SK-N-SH treated with all-trans-retinoic acid at 6 μM for 48 hours (cell line): ENCODE measurements around the gene GPRIN2.

Experiments
- ATAC-seq: fragments of 200-7000 bp; cut with Tn5 transposase; 3 replicates; pipeline ENCODE4 v1.9.1; 2020; ENCODE audit warnings: mild to moderate bottlenecking, moderate library complexity
- ARNTL ChIP-seq: fragments of 450-650 bp; formaldehyde crosslinking; IDR thresholded peaks from 2 replicates; pipeline ENCODE4 v1.5.0; 2020; ENCODE audit warnings: low read depth, mild to moderate bottlenecking, moderate library complexity, borderline replicate concordance
- BACH2 ChIP-seq: fragments of 250-450 bp; sonication (Bioruptor Pico); IDR thresholded peaks from 2 replicates; pipeline ENCODE4 v1.9.0; 2021; ENCODE audit warnings: mild to moderate bottlenecking, borderline replicate concordance
- CREB5 ChIP-seq: fragments of 250-450 bp; sonication (Bioruptor Pico); IDR thresholded peaks from 2 replicates; pipeline ENCODE4 v1.5.1; 2020; ENCODE audit warnings: low read depth, mild to moderate bottlenecking, moderate library complexity
- CSRNP3 ChIP-seq: fragments of 250-450 bp; sonication (Bioruptor Pico); IDR thresholded peaks from 2 replicates; pipeline ENCODE4 v1.5.1; 2021; ENCODE audit warnings: mild to moderate bottlenecking, moderate library complexity
- ESRRG ChIP-seq: fragments of 250-450 bp; sonication (Bioruptor Pico); IDR thresholded peaks from 2 replicates; pipeline ENCODE4 v1.6.1; 2021; ENCODE audit warnings: mild to moderate bottlenecking
- GLIS3 ChIP-seq: fragments of 250-450 bp; sonication (Bioruptor Pico); IDR thresholded peaks from 2 replicates; pipeline ENCODE4 v1.5.0; 2020; ENCODE audit warnings: mild to moderate bottlenecking, moderate library complexity
- ISL1 ChIP-seq: fragments of 250-450 bp; sonication (Bioruptor Pico); IDR thresholded peaks from 2 replicates; pipeline ENCODE4 v2.1.2; 2022; ENCODE audit warnings: mild to moderate bottlenecking, moderate library complexity
- OSR1 ChIP-seq: fragments of 250-450 bp; sonication (Bioruptor Pico); IDR thresholded peaks from 2 replicates; pipeline ENCODE4 v1.8.0; 2022; ENCODE audit warnings: moderate library complexity, mild to moderate bottlenecking, inconsistent platforms
- PATZ1 ChIP-seq: fragments of 250-450 bp; sonication (Bioruptor Pico); IDR thresholded peaks from 2 replicates; pipeline ENCODE4 v1.8.0; 2020; ENCODE audit warnings: mild to moderate bottlenecking, moderate library complexity, borderline replicate concordance
- POU6F1 ChIP-seq: fragments of 250-450 bp; sonication (Bioruptor Pico); IDR thresholded peaks from 2 replicates; pipeline ENCODE4 v1.8.0; 2021; ENCODE audit warnings: low read depth, mild to moderate bottlenecking, moderate library complexity, borderline replicate concordance
- PPARA ChIP-seq: fragments of 250-450 bp; sonication (Bioruptor Pico); IDR thresholded peaks from 2 replicates; pipeline ENCODE4 v1.5.0; 2020; ENCODE audit warnings: mild to moderate bottlenecking, borderline replicate concordance
- RARB ChIP-seq: fragments of 250-450 bp; sonication (Bioruptor Pico); IDR thresholded peaks from 2 replicates; pipeline ENCODE4 v1.8.0; 2021; ENCODE audit warnings: mild to moderate bottlenecking, moderate library complexity
- TCF4 ChIP-seq: fragments of 250-450 bp; sonication (Bioruptor Pico); IDR thresholded peaks from 2 replicates; pipeline ENCODE4 v1.8.0; 2021; ENCODE audit warnings: mild to moderate bottlenecking, moderate library complexity, borderline replicate concordance
- TOX ChIP-seq: fragments of 250-450 bp; sonication (Bioruptor Pico); IDR thresholded peaks from 2 replicates; pipeline ENCODE4 v1.8.0; 2021; ENCODE audit warnings: mild to moderate bottlenecking, moderate library complexity, borderline replicate concordance
- ZC3H10 ChIP-seq: fragments of 250-450 bp; sonication (Bioruptor Pico); IDR thresholded peaks from 2 replicates; pipeline ENCODE4 v1.5.1; 2021; ENCODE audit warnings: mild to moderate bottlenecking, moderate library complexity
- ZFP3 ChIP-seq: fragments of 250-450 bp; sonication (Bioruptor Pico); IDR thresholded peaks from 2 replicates; pipeline ENCODE4 v1.5.0; 2020; ENCODE audit warnings: mild to moderate bottlenecking, moderate library complexity
- ZFP30 ChIP-seq: fragments of 450-650 bp; formaldehyde crosslinking; IDR thresholded peaks from 2 replicates; pipeline ENCODE4 v1.5.0; 2022; ENCODE audit warnings: mild to moderate bottlenecking, moderate library complexity
- ZNF70 ChIP-seq: fragments of 450-650 bp; formaldehyde crosslinking; IDR thresholded peaks from 2 replicates; pipeline ENCODE4 v1.5.0; 2020; ENCODE audit warnings: mild to moderate bottlenecking, moderate library complexity

Gene GPRIN2

GRCh38 chr10:46553238-46554049 is 3.0 kb downstream of the GPRIN2 start:
- ATAC-seq, result no peak
- TF ChIP-seq GLIS3 (CRISPR knock-in tag) (no peak), PATZ1 (CRISPR knock-in tag) (no peak), BACH2 (CRISPR knock-in tag) (no peak)

- no peak for ATAC-seq
- no peak for TF ChIP-seq PPARA (CRISPR knock-in tag)
- TF ChIP-seq ZFP3, result no peak
- TF ChIP-seq POU6F1 (CRISPR knock-in tag), result no peak
- no peak for TF ChIP-seq ISL1
- TF ChIP-seq TOX (CRISPR knock-in tag), result no peak
- TF ChIP-seq OSR1 (CRISPR knock-in tag), result no peak
- no peak for TF ChIP-seq TCF4
- no peak for TF ChIP-seq RARB (CRISPR knock-in tag)
- TF ChIP-seq ZC3H10 (CRISPR knock-in tag), result no peak
- TF ChIP-seq PATZ1 (CRISPR knock-in tag), result no peak
These were observed 3.8 kb downstream of the GPRIN2 start for GRCh38 chr10:46552526-46553237.

GRCh38 chr10:46551701-46552525 is 4.5 kb downstream of the GPRIN2 start:
- TF ChIP-seq RARB (CRISPR knock-in tag) (no peak), TCF4 (no peak), CREB5 (no peak)
- TF ChIP-seq, all 23 proteins: peak for 0
- no peak for ATAC-seq

GRCh38 chr10:46550795-46551700 is 5.4 kb downstream of the GPRIN2 start:
- ATAC-seq, result no peak
- TF ChIP-seq ARNTL (no peak), CSRNP3 (CRISPR knock-in tag) (no peak), ESRRG (no peak), POU6F1 (CRISPR knock-in tag) (no peak), ZFP30 (no peak), CREB5 (no peak), ZNF70 (CRISPR knock-in tag) (no peak), TOX (CRISPR knock-in tag) (no peak)
